Neural cell (in vitro differentiated cells): ENCODE measurements around the gene PCDH10. TPM values are rescaled to one million over a fixed set of nuclear protein-coding genes. Genes with fewer than 3 reads are reported as not detected.

Experiments
- H2AFZ ChIP-seq: fragments of 200-600, 300-800 bp; sonication (generic), shearing (Covaris generic); 2 replicates; pipeline ENCODE4 v1.6.0; 2014; ENCODE audit warnings: low read depth, mild to moderate bottlenecking, antibody characterized with exemption, low read length, moderate library complexity
- H3F3A ChIP-seq: fragments of 200-600 bp; shearing (Covaris generic); 2 replicates; pipeline ENCODE4 v1.6.1; 2016; ENCODE audit warnings: mild to moderate bottlenecking, moderate library complexity, mixed read lengths, antibody characterized with exemption, low read length; ENCODE audit not compliant: insufficient read depth, poor library complexity, severe bottlenecking
- H3K27ac ChIP-seq: fragments of 200-600, 300-800 bp; sonication (generic), shearing (Covaris generic); 2 replicates; pipeline ENCODE4 v1.5.1; 2014; ENCODE audit warnings: mild to moderate bottlenecking, low read length, moderate library complexity
- H3K27me3 ChIP-seq: fragments of 300-800, 200-600 bp; sonication (generic), shearing (Covaris generic); 2 replicates; pipeline ENCODE4 v1.6.0; 2014; ENCODE audit warnings: mild to moderate bottlenecking, low read depth, low read length, moderate library complexity; ENCODE audit not compliant: insufficient read depth
- H3K36me3 ChIP-seq: fragments of 300-800, 200-600 bp; sonication (generic), shearing (Covaris generic); 2 replicates; pipeline ENCODE4 v1.5.1; 2014; ENCODE audit warnings: mild to moderate bottlenecking, antibody characterized with exemption, low read length, moderate library complexity; ENCODE audit not compliant: insufficient read depth
- H3K4me2 ChIP-seq: fragments of 300-800, 200-600 bp; sonication (generic), shearing (Covaris generic); 2 replicates; pipeline ENCODE4 v1.6.0; 2014; ENCODE audit warnings: mild to moderate bottlenecking, low read length
- H3K4me3 ChIP-seq: fragments of 300-800, 200-600 bp; sonication (generic), shearing (Covaris generic); 2 replicates; pipeline ENCODE4 v1.5.1; 2014; ENCODE audit warnings: mild to moderate bottlenecking, low read length, moderate library complexity
- H3K79me2 ChIP-seq: fragments of 200-600 bp; shearing (Covaris generic); replicated peaks from 2 replicates; pipeline ENCODE4 v1.6.0; 2014; ENCODE audit warnings: mild to moderate bottlenecking, low read length, moderate library complexity; ENCODE audit not compliant: insufficient read depth
- H3K9ac ChIP-seq: fragments of 300-800, 200-600 bp; sonication (generic), shearing (Covaris generic); 2 replicates; pipeline ENCODE4 v1.6.1; 2016; ENCODE audit warnings: mild to moderate bottlenecking, low read length, mixed read lengths
- H3K9me2 ChIP-seq: fragments of 200-600 bp; shearing (Covaris generic); 2 replicates; pipeline ENCODE4 v1.6.1; 2016; ENCODE audit warnings: mild to moderate bottlenecking, low read length, mixed read lengths; ENCODE audit not compliant: insufficient read depth
- H3K9me3 ChIP-seq: fragments of 200-600, 300-800 bp; sonication (generic), shearing (Covaris generic); 2 replicates; pipeline ENCODE4 v1.6.1; 2016; ENCODE audit warnings: mild to moderate bottlenecking, mixed run types, low read length, moderate library complexity, mixed read lengths
- H4K20me1 ChIP-seq: fragments of 200-600 bp; shearing (Covaris generic); 2 replicates; pipeline ENCODE4 v1.6.1; 2016; ENCODE audit warnings: mild to moderate bottlenecking, mixed run types; ENCODE audit not compliant: insufficient read depth
- CTCF ChIP-seq: fragments of 450-650 bp; IDR thresholded peaks from 2 replicates; pipeline ENCODE4 v1.5.1; 2014; ENCODE audit warnings: antibody characterized with exemption, mild to moderate bottlenecking, moderate library complexity; ENCODE audit not compliant: poor library complexity, severe bottlenecking
- EP300 ChIP-seq: fragments of 450-650 bp; conservative IDR thresholded peaks from 2 replicates; pipeline ENCODE4 v1.6.1; 2014; ENCODE audit warnings: antibody characterized with exemption, mild to moderate bottlenecking, moderate library complexity; ENCODE audit not compliant: poor library complexity, severe bottlenecking
- EZH2 ChIP-seq: fragments of 200-600, 300-800 bp; shearing (Covaris generic), sonication (generic); IDR thresholded peaks from 2 replicates; pipeline ENCODE4 v1.6.1; 2014; ENCODE audit warnings: antibody characterized with exemption, low read length, borderline replicate concordance, mild to moderate bottlenecking; ENCODE audit not compliant: insufficient read depth, poor library complexity, severe bottlenecking
- MXI1 ChIP-seq: fragments of 450-650 bp; conservative IDR thresholded peaks from 2 replicates; pipeline ENCODE4 v1.6.1; 2014; ENCODE audit warnings: antibody characterized with exemption, mild to moderate bottlenecking; ENCODE audit not compliant: poor library complexity, severe bottlenecking
- POLR2AphosphoS5 ChIP-seq: IDR thresholded peaks from 2 replicates; pipeline ENCODE4 v1.6.1; 2012
- RAD21 ChIP-seq: fragments of 450-650 bp; conservative IDR thresholded peaks from 2 replicates; pipeline ENCODE4 v1.6.1; 2014; ENCODE audit warnings: antibody characterized with exemption, mild to moderate bottlenecking, moderate library complexity
- REST ChIP-seq: IDR thresholded peaks from 2 replicates; pipeline ENCODE4 v1.6.1; 2012; ENCODE audit warnings: borderline replicate concordance
- SMC3 ChIP-seq: fragments of 450-650 bp; conservative IDR thresholded peaks from 2 replicates; pipeline ENCODE4 v1.6.1; 2014; ENCODE audit warnings: antibody characterized with exemption, mild to moderate bottlenecking, moderate library complexity; ENCODE audit not compliant: poor library complexity
- TAF1 ChIP-seq: IDR thresholded peaks from 2 replicates; pipeline ENCODE4 v1.6.1; 2012; ENCODE audit warnings: low read depth
- polyA plus RNA-seq: library from polyadenylated mRNA; depleted of rRNA; stranded (reverse); fragments of >200 nt; gene quantifications from 2 replicates; pipeline ENCODE4 v1.2.3, GENCODE V29; 2014

PCDH10 gene
- polyA plus RNA-seq, 1 donor from 2014 or later: 37.0 TPM

GRCh38 chr4:133156556-133156955 is 7.5 kb downstream of the PCDH10 start:
- H3K4me3 ChIP-seq: peak overlapping the region; percentile 81
- no peak overlapping the region for H3K27ac ChIP-seq
- H3K9ac ChIP-seq: no peak overlapping the region

GRCh38 chr4:133157460-133158160 is 8.5 kb downstream of the PCDH10 start:
- Histone ChIP-seq H3K9me2 (no peaks in the 10 kb centered on the region), H3K9ac (no peak overlapping the region), H4K20me1 (no peaks in the 10 kb centered on the region), H3K4me3 (peak overlapping the region; percentile 81), H3K36me3 (no peaks in the 10 kb centered on the region), H3K9me3 (no peaks in the 10 kb centered on the region), H3K79me2 (no peaks in the 10 kb centered on the region), H2AFZ (no peak overlapping the region), H3K4me2 (no peak overlapping the region), H3K27me3 (peaks cover 5% of the 10 kb centered on the region), H3F3A (no peaks in the 10 kb centered on the region), H3K27ac (no peak overlapping the region)
- TF ChIP-seq POLR2AphosphoS5: no peak
- no peak for TF ChIP-seq TAF1
- no peak for TF ChIP-seq SMC3
- no peak for TF ChIP-seq REST
- no peak for TF ChIP-seq CTCF
- TF ChIP-seq EP300: no peak

More at GRCh38 chr4:133156556-133156955, 7.5 kb downstream of the PCDH10 start:
- no peaks in the 10 kb centered on the region for H3K36me3 ChIP-seq
- H3K79me2 ChIP-seq: no peaks in the 10 kb centered on the region
- H3F3A ChIP-seq: no peaks in the 10 kb centered on the region
- H3K4me2 ChIP-seq: no peak overlapping the region
- H3K27me3 ChIP-seq: peaks cover 15% of the 10 kb centered on the region
- H2AFZ ChIP-seq: no peak overlapping the region
- no peaks in the 10 kb centered on the region for H4K20me1 ChIP-seq
- TF ChIP-seq EZH2: no peak
- no peak for TF ChIP-seq REST
- TF ChIP-seq RAD21: no peak
- TF ChIP-seq CTCF: no peak
- TF ChIP-seq MXI1: no peak
- no peak for TF ChIP-seq EP300
- no peak for TF ChIP-seq SMC3
- no peak for TF ChIP-seq POLR2AphosphoS5
- TF ChIP-seq TAF1: no peak
- H3K9me2 ChIP-seq: no peaks in the 10 kb centered on the region
- no peaks in the 10 kb centered on the region for H3K9me3 ChIP-seq
